GM19238 (cell line): Measurements from ENCODE around the gene WDFY2.

ENCODE experiments used
- DNase-seq: peaks from one replicate; pipeline ENCODE4 v3.0.0; 2011; ENCODE audit warnings: low spot score; ENCODE audit not compliant: insufficient read length

Gene WDFY2

DNA sequence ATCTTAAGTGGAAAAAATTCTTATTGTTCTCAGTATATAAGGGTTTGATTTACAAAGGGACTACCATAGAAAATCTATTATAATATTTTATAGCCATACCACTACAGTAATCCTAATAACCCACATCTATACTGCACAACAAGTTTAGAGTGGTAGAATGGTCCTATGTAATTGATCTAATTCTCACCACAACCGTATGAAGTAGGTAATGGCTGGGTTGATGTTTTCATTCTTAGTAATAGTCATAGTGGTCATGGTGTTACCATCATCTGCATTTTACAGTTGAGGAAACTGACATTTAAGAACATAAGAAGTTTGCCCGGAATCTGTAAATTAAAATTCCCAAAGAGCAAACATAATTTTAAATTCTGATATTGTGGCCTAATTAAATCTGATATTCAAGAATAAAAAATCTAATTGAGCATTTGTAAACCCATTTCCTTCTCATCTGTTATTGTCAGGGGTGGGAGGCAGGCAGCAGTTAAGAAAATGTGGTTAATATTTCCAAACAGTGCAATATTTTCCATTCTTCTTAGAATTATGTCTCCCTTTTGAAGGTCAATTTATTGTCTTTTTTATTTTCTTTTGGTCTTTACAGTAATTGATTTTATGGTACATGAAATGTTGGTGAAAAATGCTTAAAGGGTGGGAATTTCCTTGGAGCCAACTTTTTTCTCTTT is 154.1 kb downstream of the WDFY2 start:
- no peak for DNase-seq

DNA sequence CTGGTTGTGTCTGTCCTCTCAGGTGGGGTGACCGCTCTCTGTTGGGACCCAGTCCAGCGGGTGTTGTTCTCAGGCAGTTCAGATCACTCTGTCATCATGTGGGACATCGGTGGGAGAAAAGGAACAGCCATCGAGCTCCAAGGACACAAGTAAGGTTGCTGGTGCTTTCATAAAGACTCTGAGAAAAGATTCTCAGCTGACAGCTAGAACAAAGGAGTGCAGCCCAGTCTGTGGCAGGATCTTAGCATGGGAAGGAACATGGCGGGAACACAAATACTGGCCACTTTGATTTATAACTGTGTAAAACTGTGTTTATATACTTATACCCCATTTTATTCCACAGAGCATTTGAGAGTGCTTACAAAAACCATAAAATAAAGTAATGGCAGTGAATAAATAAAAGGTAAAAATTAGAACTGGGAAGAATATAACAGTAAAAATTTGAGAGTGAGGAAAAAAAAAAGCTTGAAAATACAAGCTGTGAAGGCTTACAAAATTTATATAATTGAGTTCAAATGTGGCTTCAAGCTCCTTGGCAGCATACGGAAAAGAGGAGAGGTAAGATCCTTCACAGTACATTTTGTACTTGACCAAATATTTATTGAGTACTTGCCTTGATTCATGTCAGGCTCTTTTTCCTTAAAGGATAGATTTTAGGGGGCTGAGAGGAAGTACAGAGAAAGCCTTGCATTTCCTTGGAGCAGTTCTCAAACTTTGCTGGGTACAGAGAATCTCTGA is 154.9 kb downstream of the WDFY2 start:
- no peak for DNase-seq

DNA sequence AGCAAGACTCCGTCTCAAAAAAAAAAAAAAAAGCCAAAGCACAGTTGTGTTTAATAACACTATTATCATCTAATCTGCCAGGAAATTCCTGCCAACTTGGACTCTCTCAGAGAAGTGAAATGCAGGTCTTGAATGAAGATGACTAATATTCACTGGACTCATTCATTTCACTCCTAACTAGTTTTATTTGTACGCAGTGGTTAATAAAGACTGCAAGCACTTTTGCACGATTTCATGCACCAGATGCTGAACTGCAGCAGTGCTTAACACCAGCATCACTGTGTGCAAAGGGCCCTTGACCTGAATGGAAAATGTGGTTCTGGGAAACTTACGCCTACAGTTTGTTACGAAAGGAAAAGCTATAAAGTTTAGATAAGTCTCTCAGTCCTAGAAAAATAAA is 156.4 kb downstream of the WDFY2 start:
- no peak for DNase-seq

GRCh38 chr13:51742031-51742430 is 157.8 kb downstream of the WDFY2 start:
- DNase-seq = no peak

- DNase-seq = no peak
Measured at GRCh38 chr13:51742611-51743010, 158.3 kb downstream of the WDFY2 start.

DNA sequence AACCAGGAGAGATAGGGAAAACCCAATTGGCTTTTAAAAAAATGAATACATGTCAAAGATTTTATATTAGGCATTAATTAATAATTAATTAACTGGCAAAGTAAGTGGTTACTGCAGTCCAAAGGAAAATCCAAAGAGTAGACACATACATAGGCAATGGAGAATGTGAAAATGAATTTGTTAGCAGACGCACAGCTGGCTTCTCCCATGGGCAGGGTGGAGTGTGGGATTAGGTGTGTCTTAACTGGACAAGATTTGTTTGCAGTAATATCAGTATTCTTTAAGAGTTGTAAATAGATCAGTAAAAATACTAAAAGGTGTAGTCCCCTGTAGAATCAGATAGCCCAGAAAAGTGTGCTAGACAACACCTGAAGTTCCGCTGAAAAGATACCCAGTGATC is 161.0 kb downstream of the WDFY2 start:
- no peak for DNase-seq

- no peak for DNase-seq
Measured at GRCh38 chr13:51746802-51747201, 162.5 kb downstream of the WDFY2 start.

DNA sequence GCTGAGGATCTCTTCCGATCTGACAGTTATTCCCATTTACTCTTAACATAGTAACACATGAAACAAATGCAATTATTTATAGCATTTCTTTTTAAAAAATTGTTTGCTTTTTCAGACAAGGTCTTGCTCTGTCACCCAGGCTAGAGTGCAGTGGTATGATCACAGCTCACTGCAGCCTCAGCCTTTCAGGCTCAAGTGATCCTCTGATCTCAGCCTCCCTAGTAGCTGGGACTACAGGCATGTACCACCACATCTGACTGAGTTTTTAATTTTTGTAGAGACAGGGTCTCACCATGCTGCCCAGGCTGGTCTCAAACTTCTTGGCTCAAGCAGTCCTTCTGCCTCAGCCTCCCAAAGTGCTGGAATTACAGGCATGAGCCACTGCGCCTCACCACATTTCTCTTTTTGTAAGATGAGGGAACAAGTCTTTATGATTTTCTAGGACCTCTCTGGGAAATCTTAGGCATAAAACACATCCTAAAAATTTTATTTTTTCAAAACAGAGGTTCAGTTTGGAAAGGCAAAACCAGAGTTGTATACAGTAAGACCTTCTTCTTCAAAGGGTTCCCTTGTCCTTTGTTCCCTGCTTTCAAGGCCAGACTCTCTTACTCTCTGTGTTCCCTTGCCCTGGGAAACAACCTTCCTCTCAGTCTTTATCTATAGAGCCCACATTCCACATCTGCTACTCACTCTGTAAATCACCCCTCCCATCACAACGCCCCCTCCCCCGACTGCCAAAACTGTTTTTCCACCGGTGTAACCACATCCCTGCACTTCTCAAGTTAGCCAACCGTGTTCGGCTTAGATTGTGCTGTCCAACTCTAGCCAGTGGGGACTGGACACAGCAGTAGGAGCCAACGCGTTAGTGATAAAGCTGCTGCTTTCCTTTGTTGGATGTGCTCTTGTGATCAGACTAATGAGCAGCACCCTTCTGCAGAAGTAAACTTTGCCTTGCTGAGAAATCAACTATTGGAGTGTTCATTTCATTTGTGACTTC is 163.5 kb downstream of the WDFY2 start:
- DNase-seq = no peak

- no peak for DNase-seq
Measured at GRCh38 chr13:51756651-51757050, 172.4 kb downstream of the WDFY2 start.

DNA sequence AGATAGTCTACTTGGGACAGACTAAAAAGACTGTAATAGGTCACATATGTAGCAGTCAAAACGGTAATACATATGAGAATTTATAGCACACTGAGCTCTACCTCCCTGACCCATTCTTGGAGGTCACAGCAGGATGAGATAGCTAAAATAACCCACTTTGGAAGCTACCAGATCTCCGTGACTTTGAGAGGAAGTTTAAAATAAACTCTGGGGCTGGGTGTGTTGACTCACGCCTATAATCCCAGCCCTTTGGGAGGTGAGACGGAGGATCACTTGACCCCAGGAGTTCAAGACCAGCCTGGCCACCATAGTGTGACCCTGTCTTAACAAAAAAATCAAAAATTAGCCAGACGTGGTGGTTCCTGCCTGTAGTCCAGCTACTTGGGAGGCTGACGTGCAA is 174.4 kb downstream of the WDFY2 start:
- no peak for DNase-seq

- no peak for DNase-seq
Measured at GRCh38 chr13:51759240-51759639, 175.0 kb downstream of the WDFY2 start.

GRCh38 chr13:51760592-51760991 is 176.3 kb downstream of the WDFY2 start:
- no peak for DNase-seq

GRCh38 chr13:51761643-51762350 is 177.5 kb downstream of the WDFY2 start:
- no peak for DNase-seq

GRCh38 chr13:51763486-51763885 is 179.2 kb downstream of the WDFY2 start:
- no peak for DNase-seq

- peak; percentile 57 for DNase-seq
Measured at GRCh38 chr13:51764184-51765141, 180.2 kb downstream of the WDFY2 start.

GRCh38 chr13:51765142-51765515 is 180.9 kb downstream of the WDFY2 start:
- DNase-seq = no peak

GRCh38 chr13:51767100-51767499 is 182.8 kb downstream of the WDFY2 start:
- no peak for DNase-seq

GRCh38 chr13:51768378-51768921 is 184.2 kb downstream of the WDFY2 start:
- DNase-seq = no peak

DNA sequence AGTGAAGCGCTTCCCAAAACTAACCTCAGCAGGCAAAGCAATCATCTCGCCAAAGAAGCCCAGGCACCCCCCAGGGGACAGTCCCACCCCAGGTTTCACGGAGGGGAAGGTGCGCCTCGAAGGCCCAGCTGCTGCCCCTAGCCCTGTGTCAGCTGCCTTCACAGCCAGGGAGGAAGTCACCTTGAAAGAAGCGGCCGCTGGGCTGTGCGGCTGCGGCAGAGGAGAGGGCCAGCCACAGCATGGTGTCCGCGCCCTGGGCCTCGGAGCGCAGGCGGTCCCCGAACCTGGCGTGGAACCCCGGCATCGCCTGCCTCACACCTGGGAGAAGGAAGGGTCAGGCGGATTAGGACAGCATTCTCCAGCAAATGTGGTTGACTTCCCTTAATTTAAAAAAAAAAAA is 184.7 kb downstream of the WDFY2 start:
- no peak for DNase-seq
